GM19455 (cell line): ENCODE measurements around the gene UBD.

Experiments
- ATAC-seq: cut with Tn5 transposase; IDR thresholded peaks from one replicate; pipeline ENCODE4 v1.9.1; 2021; ENCODE audit not compliant: unreplicated experiment

Gene UBD

GRCh38 chr6:29561606-29562181 lies 2.2 kb upstream of the UBD start:
- ATAC-seq = no peak

- ATAC-seq = no peak
These were observed 1.6 kb upstream of the UBD start for GRCh38 chr6:29561091-29561490.

- no peak for ATAC-seq
These were observed 973 bp downstream of the UBD start for GRCh38 chr6:29558439-29559079.

GRCh38 chr6:29557320-29557719 lies 2.2 kb downstream of the UBD start:
- no peak for ATAC-seq

GRCh38 chr6:29554764-29555163 lies 4.8 kb downstream of the UBD start:
- ATAC-seq = no peak

- ATAC-seq = no peak
These were observed 6.1 kb downstream of the UBD start for GRCh38 chr6:29553268-29554057.

GRCh38 chr6:29552512-29553051 lies 7.0 kb downstream of the UBD start:
- ATAC-seq = peak; percentile 85

GRCh38 chr6:29547573-29547972 lies 12.0 kb downstream of the UBD start:
- ATAC-seq = no peak

GRCh38 chr6:29537714-29538403 lies 21.7 kb downstream of the UBD start:
- no peak for ATAC-seq

GRCh38 chr6:29532320-29532951 lies 27.1 kb downstream of the UBD start:
- ATAC-seq = no peak

- no peak for ATAC-seq
These were observed 27.9 kb downstream of the UBD start for GRCh38 chr6:29531668-29532067.

- no peak for ATAC-seq
These were observed 28.7 kb downstream of the UBD start for GRCh38 chr6:29530671-29531310.

- no peak for ATAC-seq
These were observed 29.6 kb downstream of the UBD start for GRCh38 chr6:29529956-29530355.

GRCh38 chr6:29528988-29529560 lies 30.5 kb downstream of the UBD start:
- no peak for ATAC-seq

- ATAC-seq = no peak
These were observed 31.1 kb downstream of the UBD start for GRCh38 chr6:29528300-29528931.

- no peak for ATAC-seq
These were observed 32.0 kb downstream of the UBD start for GRCh38 chr6:29527564-29527963.

- no peak for ATAC-seq
These were observed 32.4 kb downstream of the UBD start for GRCh38 chr6:29527126-29527525.

GRCh38 chr6:29525311-29525639 lies 34.3 kb downstream of the UBD start:
- no peak for ATAC-seq

GRCh38 chr6:29524444-29525310 lies 34.9 kb downstream of the UBD start:
- no peak for ATAC-seq
